Psoas muscle (tissue), 8 donors: ENCODE measurements around the gene PACS2. TPM values are rescaled to one million over a fixed set of nuclear protein-coding genes. Genes with fewer than 3 reads are reported as not detected.

Experiments used
- ATAC-seq, 4 donors: fragments of 200-7000 bp; cut with Tn5 transposase; one replicate each; pipeline ENCODE4 v1.9.1; 2020; ENCODE audit warnings: moderate library complexity in 3 of 4, mild to moderate bottlenecking in 2 of 4
- DNase-seq, 2 donors: peaks; one replicate each; pipeline ENCODE4 v3.0.0-alpha.2; 2020
- H3K27ac ChIP-seq: fragments of 200-600 bp; one replicate; pipeline ENCODE4 v1.8.0; 2022
- H3K27me3 ChIP-seq, 3 donors: fragments of 200-600 bp in 1 of 3; one replicate each; pipeline versions ENCODE4 v1.6.1 to v1.8.0; 2013 to 2022; ENCODE audit warnings: low read length in 2 of 3, mild to moderate bottlenecking in 2 of 3, moderate library complexity in 1 of 3; ENCODE audit not compliant: insufficient read depth in 3 of 3
- H3K36me3 ChIP-seq, 2 donors: fragments of 200-600 bp in 1 of 2; one replicate each; pipeline versions ENCODE4 v1.6.1 to v1.8.0; 2013 to 2022; ENCODE audit warnings: low read depth in 1 of 2, mild to moderate bottlenecking in 1 of 2, moderate library complexity in 1 of 2; ENCODE audit not compliant: insufficient read depth in 1 of 2
- H3K4me1 ChIP-seq: fragments of 200-600 bp; one replicate; pipeline ENCODE4 v1.8.0; 2022
- H3K4me3 ChIP-seq: fragments of 200-600 bp; one replicate; pipeline ENCODE4 v1.8.0; 2022; ENCODE audit warnings: mild to moderate bottlenecking
- H3K9me3 ChIP-seq: fragments of 200-600 bp; one replicate; pipeline ENCODE4 v1.8.0; 2022
- WGBS, 3 donors: extraction: QIAGEN DNeasy Blood & Tissue Kit; methylation state at CpG; one replicate each; pipeline versions ENCODE4 v1.1.6 to v1.1.7; 2013; 5-methylcytosine and 5-hydroxymethylcytosine counted together
- intact Hi-C, 2 donors: fragments of 100-400 bp; cut with DNase I; formaldehyde crosslinking; loops; one replicate each; pipeline versions ENCODE4 v1.11.0 to v1.14.2; 2022
- polyA plus RNA-seq, 3 donors: library from polyadenylated mRNA; stranded (reverse); fragments of 200-250 nt; gene quantifications; one replicate each; pipeline ENCODE4 v1.2.3, GENCODE V29; 2013
- total RNA-seq, 4 donors: library from RNA; stranded (reverse); fragmentation: NEBNext Ultra II Directional in 2 of 4; extraction: Animal tissue kit (Norgen Biotek cat#: 25700) in 2 of 4; gene quantifications; one replicate each; pipeline versions ENCODE4 v1.2.1 to v1.2.4, GENCODE V29; 2021 to 2023
- TF ChIP-seq, protein P1 (sequence below): fragments of 200-600 bp; IDR thresholded peaks from one replicate; pipeline ENCODE4 v1.8.0; 2022; ENCODE audit warnings: antibody characterized with exemption
- donor health status: healthy with polysubstance abuse.
- donor health status: DM: no; HTN: no; CAD: no; lungs with moderate emphysema.
- donor health status: Bipolar disorder and iron deficiency.
- donor health status: healthy.
- donor health status: DM: yes; HTN: yes; CAD: no.
- donor health status: DM: no; HTN: no; CAD: no.
- donor health status: DM: no; HTN: no; CAD: no.
- donor health status: DM: yes; HTN: yes; CAD: no.

Gene PACS2
- total and polyA plus RNA-seq, 7 donors, result 57.1 to 83.1 (median 72.8) TPM

GRCh38 chr14:105347587-105347968 lies 33.0 kb downstream of the PACS2 start:
- Histone ChIP-seq H3K36me3 (peaks cover 0 to 11% of the 10 kb centered on the region in 2 donors), H3K27ac (no peak overlapping the region), H3K4me3 (no peak overlapping the region), H3K4me1 (peaks cover 19% of the 10 kb centered on the region), H3K9me3 (no peaks in the 10 kb centered on the region), H3K27me3 (no peaks in the 10 kb centered on the region)
- intact Hi-C loops, result no loop called here
- ATAC-seq (no peak), DNase-seq (no peak)
- WGBS, 3 donors, result 74 to 84% (median 80%) methylated on average over 8 of the region's 8 CpGs
- TF ChIP-seq, protein P1, sequence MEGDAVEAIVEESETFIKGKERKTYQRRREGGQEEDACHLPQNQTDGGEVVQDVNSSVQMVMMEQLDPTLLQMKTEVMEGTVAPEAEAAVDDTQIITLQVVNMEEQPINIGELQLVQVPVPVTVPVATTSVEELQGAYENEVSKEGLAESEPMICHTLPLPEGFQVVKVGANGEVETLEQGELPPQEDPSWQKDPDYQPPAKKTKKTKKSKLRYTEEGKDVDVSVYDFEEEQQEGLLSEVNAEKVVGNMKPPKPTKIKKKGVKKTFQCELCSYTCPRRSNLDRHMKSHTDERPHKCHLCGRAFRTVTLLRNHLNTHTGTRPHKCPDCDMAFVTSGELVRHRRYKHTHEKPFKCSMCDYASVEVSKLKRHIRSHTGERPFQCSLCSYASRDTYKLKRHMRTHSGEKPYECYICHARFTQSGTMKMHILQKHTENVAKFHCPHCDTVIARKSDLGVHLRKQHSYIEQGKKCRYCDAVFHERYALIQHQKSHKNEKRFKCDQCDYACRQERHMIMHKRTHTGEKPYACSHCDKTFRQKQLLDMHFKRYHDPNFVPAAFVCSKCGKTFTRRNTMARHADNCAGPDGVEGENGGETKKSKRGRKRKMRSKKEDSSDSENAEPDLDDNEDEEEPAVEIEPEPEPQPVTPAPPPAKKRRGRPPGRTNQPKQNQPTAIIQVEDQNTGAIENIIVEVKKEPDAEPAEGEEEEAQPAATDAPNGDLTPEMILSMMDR, result no peak

GRCh38 chr14:105348169-105348944 lies 33.8 kb downstream of the PACS2 start:
- TF ChIP-seq, protein P1, result no peak
- no peak for DNase-seq
- H3K36me3 ChIP-seq, result peaks cover 0 to 11% of the 10 kb centered on the region in 2 donors
- H3K4me3 ChIP-seq, result no peak overlapping the region
- ATAC-seq, result no peak
- 76 to 85% (median 78%) methylated on average over 22 to 26 of the region's 26 CpGs for WGBS, 3 donors
- no peaks in the 10 kb centered on the region for H3K27me3 ChIP-seq
- no peaks in the 10 kb centered on the region for H3K9me3 ChIP-seq
- peaks cover 14% of the 10 kb centered on the region for H3K4me1 ChIP-seq
- no peak overlapping the region for H3K27ac ChIP-seq
- intact Hi-C loops, result no loop called here

DNA sequence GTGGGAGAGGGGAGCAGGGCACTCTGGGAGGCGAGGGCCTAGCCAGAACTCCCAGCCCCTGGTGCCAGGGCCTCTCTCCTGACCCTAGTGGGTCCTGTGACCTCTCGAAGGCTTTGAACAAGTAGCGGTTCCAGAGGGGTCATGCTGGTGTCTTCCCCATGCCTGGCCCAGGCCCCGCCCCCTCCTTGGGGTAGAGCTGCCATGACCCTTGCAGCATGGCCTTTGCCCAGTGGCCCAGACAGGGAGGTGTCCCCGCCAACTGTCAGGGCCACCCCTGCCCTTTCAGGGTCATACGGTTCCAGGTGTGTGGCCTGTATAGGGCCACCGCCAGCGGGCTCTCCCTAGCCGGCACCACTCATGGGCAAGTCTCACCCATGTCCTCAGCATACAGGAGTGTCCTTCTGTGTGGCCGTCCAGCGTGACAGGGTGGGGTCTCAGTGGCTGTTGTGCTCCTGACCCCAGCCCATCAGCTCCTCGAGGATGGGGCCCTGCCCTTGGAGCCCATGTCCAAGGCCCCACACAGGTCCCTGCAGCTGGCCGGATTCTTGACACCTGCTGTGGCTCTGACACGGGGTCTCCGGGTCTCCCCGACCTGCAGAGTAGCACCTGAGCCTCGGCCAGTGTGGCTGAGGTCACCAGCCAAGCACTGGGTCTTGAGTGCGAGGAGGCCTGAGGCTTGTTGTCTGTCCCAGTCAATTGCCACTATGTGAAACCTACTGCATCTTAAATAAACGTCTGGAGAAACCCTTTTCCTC lies 34.6 kb downstream of the PACS2 start:
- no peaks in the 10 kb centered on the region for H3K27me3 ChIP-seq
- no peaks in the 10 kb centered on the region for H3K9me3 ChIP-seq
- intact Hi-C loops, result no loop called here
- H3K36me3 ChIP-seq, result peaks cover 0 to 11% of the 10 kb centered on the region in 2 donors
- H3K27ac ChIP-seq, result no peak overlapping the region
- no peak overlapping the region for H3K4me3 ChIP-seq
- 84 to 88% (median 87%) methylated on average over 17 to 19 of the region's 19 CpGs for WGBS, 3 donors
- ATAC-seq, result no peak
- TF ChIP-seq, protein P1, result no peak
- peaks cover 10% of the 10 kb centered on the region for H3K4me1 ChIP-seq
- no peak for DNase-seq

- no peak overlapping the region for H3K4me3 ChIP-seq
- DNase-seq (no peak), ATAC-seq (no peak)
- 84 to 93% (median 92%) methylated on average over 11 of the region's 11 CpGs for WGBS, 3 donors
- peaks cover 10% of the 10 kb centered on the region for H3K4me1 ChIP-seq
- intact Hi-C loops, result loop anchor here (5.0 kb wide), 4 partner anchors 33 to 148 kb away; no protein-coding TSS in a partner anchor
- TF ChIP-seq, protein P1, result no peak
- peaks cover 0 to 20% of the 10 kb centered on the region in 2 donors for H3K36me3 ChIP-seq
- no peaks in the 10 kb centered on the region for H3K27me3 ChIP-seq
- H3K9me3 ChIP-seq, result no peaks in the 10 kb centered on the region
- no peak overlapping the region for H3K27ac ChIP-seq
These were observed 35.4 kb downstream of the PACS2 start for GRCh38 chr14:105349992-105350391.
